Measurements from ENCODE around the gene SLC2A1. TPM values are rescaled to one million over a fixed set of nuclear protein-coding genes. Genes with fewer than 3 reads are reported as not detected.

Gene SLC2A1
- total RNA-seq, 1 donor from 2014 or later, result 192 TPM

DNA sequence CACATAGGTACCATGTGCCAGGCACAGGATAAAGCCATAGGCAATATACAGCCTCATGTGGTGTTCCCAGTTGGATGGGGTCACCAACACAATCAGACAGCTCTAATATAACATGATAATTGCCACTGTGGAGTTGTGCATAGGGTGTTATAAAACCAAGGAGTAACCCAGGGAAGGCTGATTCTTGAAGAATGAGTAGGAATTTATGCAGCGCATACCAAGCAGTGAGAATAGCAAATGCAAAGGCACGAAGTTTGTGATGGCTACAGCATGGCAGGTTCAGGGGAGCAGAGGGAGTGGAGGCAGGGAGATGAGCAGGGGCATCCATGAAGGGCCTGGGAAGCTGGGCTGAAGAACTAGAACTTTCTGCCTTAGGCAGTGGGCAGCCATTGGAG, 20.4 kb upstream of the SLC2A1 start:
- H3K4me1 Mint-ChIP-seq (ENCODE audit: unreplicated experiment), result peaks cover 56% of the 10 kb centered on the region

DNA sequence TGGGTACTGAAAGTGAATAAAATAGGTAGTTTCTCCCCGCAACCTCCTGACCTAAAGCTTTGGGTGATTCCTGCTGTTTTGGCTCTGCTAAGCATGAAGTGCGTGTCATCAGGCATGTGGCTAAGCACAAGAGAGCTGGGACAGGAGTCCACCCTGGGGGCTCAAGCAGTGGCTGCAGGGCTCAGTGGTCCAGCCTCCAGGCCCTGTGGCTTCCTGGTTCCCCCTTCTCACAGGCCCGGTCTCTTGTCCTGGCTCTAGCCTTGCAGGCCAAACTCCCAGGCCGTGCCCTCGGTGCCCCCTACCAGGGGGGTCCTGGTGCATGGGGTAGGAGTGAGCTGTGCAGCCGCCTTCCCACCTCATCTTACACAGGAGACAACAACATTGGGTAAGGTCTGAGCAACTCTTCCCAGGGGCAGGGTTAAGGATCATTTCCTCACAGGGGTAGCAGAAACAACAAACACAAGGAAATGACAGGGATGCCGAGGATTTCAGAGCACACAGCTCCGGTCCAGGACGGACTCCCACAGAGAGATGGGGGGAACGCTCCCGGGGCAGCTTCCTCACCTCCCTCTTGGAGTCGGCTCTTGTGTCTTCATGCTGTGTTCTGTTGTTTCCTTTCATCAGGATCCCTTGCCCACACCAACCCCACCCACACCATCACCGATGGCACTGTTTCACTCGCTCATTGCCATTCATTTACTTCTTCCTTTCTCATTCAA, 19.8 kb upstream of the SLC2A1 start:
- Mint-ChIP-seq H3K27me3 (no peaks in the 10 kb centered on the region), H3K4me3 (no peak overlapping the region), H3K9me3 (no peaks in the 10 kb centered on the region), H3K36me3 (peaks cover 15% of the 10 kb centered on the region), H3K27ac (no peak overlapping the region), H3K4me1 (ENCODE audit: unreplicated experiment) (peaks cover 56% of the 10 kb centered on the region)
- no peak for DNase-seq (ENCODE audit: extremely low spot score, unreplicated experiment)
- TF ChIP-seq CTCF (conservative IDR thresholded peaks at IDR 0.05), result no peak

More for the DNA sequence above, 20.4 kb upstream of the SLC2A1 start:
- no peaks in the 10 kb centered on the region for H3K27me3 Mint-ChIP-seq
- no peak for TF ChIP-seq CTCF (conservative IDR thresholded peaks at IDR 0.05)
- no peaks in the 10 kb centered on the region for H3K9me3 Mint-ChIP-seq
- peaks cover 15% of the 10 kb centered on the region for H3K36me3 Mint-ChIP-seq
- DNase-seq (ENCODE audit: extremely low spot score, unreplicated experiment), result no peak
- H3K4me3 Mint-ChIP-seq, result no peak overlapping the region
- H3K27ac Mint-ChIP-seq, result no peak overlapping the region

GRCh38 chr1:42977653-42978052, 19.0 kb upstream of the SLC2A1 start:
- no peaks in the 10 kb centered on the region for H3K9me3 Mint-ChIP-seq
- no peak overlapping the region for H3K27ac Mint-ChIP-seq
- H3K36me3 Mint-ChIP-seq, result peaks cover 15% of the 10 kb centered on the region
- no peaks in the 10 kb centered on the region for H3K27me3 Mint-ChIP-seq
- no peak for TF ChIP-seq CTCF (conservative IDR thresholded peaks at IDR 0.05)
- H3K4me1 Mint-ChIP-seq (ENCODE audit: unreplicated experiment), result peaks cover 59% of the 10 kb centered on the region
- no peak overlapping the region for H3K4me3 Mint-ChIP-seq
- no peak for DNase-seq (ENCODE audit: extremely low spot score, unreplicated experiment)

DNA sequence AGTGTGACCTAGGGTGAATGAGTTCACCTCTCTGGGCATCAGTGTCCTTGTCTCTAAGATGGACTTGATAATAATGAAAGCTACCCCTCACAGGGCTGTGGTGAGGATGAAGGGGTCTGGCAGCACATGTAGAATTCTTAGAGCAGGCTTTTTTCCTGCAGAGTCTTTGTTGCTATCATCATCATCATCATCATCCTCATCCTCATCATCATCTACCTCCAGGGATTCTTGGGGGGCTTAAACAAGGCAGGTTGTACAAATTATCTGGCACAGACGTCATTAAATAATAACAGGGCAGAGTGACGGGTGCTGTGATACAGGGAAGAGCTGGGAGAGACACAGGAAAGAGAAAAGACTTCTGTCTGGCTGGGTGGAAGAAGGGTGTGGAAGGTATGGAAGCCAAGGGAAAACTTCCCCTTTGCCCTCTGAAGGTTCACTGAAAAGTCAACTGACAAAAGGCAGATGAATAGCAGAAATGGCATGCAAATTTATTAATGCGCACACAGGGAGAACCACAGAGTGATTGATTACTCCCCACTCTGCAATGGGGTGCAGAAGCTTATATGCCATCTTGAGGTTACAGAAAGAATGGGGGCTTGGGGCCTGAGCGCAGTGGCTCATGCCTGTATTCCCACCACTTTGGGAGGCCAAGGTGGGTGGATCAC, 17.0 kb upstream of the SLC2A1 start:
- H3K4me3 Mint-ChIP-seq, result peak overlapping the region; percentile 7
- H3K36me3 Mint-ChIP-seq, result peaks cover 11% of the 10 kb centered on the region
- peaks cover 47% of the 10 kb centered on the region for H3K4me1 Mint-ChIP-seq (ENCODE audit: unreplicated experiment)
- TF ChIP-seq CTCF (conservative IDR thresholded peaks at IDR 0.05), result no peak
- no peak for DNase-seq (ENCODE audit: extremely low spot score, unreplicated experiment)
- H3K9me3 Mint-ChIP-seq, result no peaks in the 10 kb centered on the region
- no peaks in the 10 kb centered on the region for H3K27me3 Mint-ChIP-seq
- peak overlapping the region; percentile 66 for H3K27ac Mint-ChIP-seq

- H3K36me3 Mint-ChIP-seq, result peaks cover 7% of the 10 kb centered on the region
These were observed 16.2 kb upstream of the SLC2A1 start for GRCh38 chr1:42974767-42975437.

More at GRCh38 chr1:42974767-42975437, 16.2 kb upstream of the SLC2A1 start:
- Mint-ChIP-seq H3K27ac (peak overlapping the region; percentile 63), H3K4me1 (ENCODE audit: unreplicated experiment) (peaks cover 43% of the 10 kb centered on the region), H3K27me3 (no peaks in the 10 kb centered on the region), H3K9me3 (no peaks in the 10 kb centered on the region), H3K4me3 (no peak overlapping the region)
- no peak for DNase-seq (ENCODE audit: extremely low spot score, unreplicated experiment)
- TF ChIP-seq CTCF (conservative IDR thresholded peaks at IDR 0.05), result no peak
